Gastrocnemius medialis (tissue), 4 donors: ENCODE measurements around the gene SNX6.

ENCODE experiments used
- POLR2A ChIP-seq, 2 donors: fragments of 450-650 bp; IDR thresholded peaks; one replicate each; pipeline ENCODE4 v1.6.1; 2017; ENCODE audit warnings: antibody characterized with exemption in 2 of 2, mild to moderate bottlenecking in 2 of 2, moderate library complexity in 2 of 2
- TF ChIP-seq, protein P1 (sequence below), 5 experiments: fragments of 450-650 bp in 3 of 5; fragments of 200-600 bp in 2 of 5; sonication (generic) in 2 of 5; IDR thresholded peaks in 4 of 5; conservative IDR thresholded peaks in 1 of 5; 1 replicate in 4 of 5; 2 replicates in 1 of 5; pipeline ENCODE4 v1.5.1; 2016 to 2019; ENCODE audit warnings: antibody characterized with exemption in 5 of 5, mild to moderate bottlenecking in 3 of 5, moderate library complexity in 3 of 5

DNA sequence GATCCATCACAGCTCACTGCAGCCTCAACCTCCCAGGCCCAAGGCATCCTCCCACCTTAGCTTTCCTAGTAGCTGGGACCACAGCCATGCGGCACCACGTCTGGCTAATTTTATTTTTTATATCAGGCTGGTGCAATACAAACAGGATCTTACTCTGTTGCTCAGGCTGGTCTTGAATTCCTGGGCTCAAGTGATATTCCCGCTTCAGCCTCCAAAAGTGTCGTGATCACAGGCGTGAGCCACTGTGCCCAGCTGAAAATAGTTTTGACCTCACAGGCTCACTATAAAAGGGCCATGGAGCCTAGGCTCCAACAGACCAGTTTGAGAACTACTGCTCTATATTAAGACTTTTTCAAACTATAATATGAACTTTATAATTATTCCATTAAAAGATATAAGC is 37.3 kb downstream of the SNX6 start:
- TF ChIP-seq, protein P1, sequence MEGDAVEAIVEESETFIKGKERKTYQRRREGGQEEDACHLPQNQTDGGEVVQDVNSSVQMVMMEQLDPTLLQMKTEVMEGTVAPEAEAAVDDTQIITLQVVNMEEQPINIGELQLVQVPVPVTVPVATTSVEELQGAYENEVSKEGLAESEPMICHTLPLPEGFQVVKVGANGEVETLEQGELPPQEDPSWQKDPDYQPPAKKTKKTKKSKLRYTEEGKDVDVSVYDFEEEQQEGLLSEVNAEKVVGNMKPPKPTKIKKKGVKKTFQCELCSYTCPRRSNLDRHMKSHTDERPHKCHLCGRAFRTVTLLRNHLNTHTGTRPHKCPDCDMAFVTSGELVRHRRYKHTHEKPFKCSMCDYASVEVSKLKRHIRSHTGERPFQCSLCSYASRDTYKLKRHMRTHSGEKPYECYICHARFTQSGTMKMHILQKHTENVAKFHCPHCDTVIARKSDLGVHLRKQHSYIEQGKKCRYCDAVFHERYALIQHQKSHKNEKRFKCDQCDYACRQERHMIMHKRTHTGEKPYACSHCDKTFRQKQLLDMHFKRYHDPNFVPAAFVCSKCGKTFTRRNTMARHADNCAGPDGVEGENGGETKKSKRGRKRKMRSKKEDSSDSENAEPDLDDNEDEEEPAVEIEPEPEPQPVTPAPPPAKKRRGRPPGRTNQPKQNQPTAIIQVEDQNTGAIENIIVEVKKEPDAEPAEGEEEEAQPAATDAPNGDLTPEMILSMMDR (IDR thresholded peaks at IDR 0.05 in 4 of 5, conservative IDR thresholded peaks at IDR 0.05 in 1 of 5), result no peak
- peak in 1 of 2 donors; percentile 64 for TF ChIP-seq POLR2A (IDR thresholded peaks at IDR 0.05)
